ENCODE data around the gene DYRK3.

DNA sequence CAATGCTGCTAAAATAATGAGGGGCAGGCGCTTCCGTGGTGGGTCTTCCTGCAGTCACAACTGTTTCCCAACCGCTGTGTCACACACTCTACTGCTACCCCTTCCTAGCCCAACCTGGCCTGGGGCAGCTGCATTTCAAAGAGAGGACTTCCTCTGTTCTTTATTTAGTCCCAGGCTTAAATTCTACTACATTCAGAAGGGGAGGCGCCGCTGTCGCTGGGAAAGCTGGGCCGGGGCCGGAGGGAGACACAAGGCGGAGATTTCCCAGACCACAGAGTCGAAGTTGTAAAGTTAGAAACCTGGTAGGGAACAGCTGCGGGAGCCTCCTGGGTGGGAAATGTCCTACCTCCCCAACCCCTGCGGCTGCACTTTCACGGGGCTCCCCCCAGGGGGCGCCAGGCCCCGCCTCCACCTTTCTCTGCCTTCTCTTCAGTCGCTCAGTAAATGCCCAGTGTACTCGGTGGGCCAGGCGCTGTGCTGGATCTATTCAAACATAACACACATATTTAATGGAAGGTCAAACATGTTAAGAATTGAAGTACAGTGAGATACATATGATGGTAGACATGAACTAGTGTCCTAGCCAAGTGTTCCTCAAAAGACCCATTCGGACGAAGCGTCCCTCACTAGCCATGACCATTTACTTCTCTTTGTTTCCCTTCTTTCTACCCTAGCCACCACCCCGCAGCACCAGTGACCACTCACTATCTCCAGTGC is 23.1 kb downstream of the DYRK3 start:
- TF ChIP-seq POLR2A (IDR thresholded peaks at IDR 0.05) = no peak
- no peak for TF ChIP-seq POLR2AphosphoS5 (IDR thresholded peaks at IDR 0.05)
- no peak for TF ChIP-seq EP300 (IDR thresholded peaks at IDR 0.05)
- TF ChIP-seq CTCF (IDR thresholded peaks at IDR 0.05) = peak in 1 of 2 donors; percentile 36
